Vagina (tissue), 2 donors: ENCODE results near the gene SERINC1.

Source experiments
- POLR2A ChIP-seq, 2 donors: fragments of 450-650 bp; IDR thresholded peaks; one replicate each; pipeline ENCODE4 v1.6.1; 2017; ENCODE audit warnings: antibody characterized with exemption in 2 of 2, mild to moderate bottlenecking in 2 of 2, moderate library complexity in 2 of 2
- POLR2AphosphoS5 ChIP-seq, 2 donors: sonication (generic); formaldehyde crosslinking; IDR thresholded peaks; one replicate each; pipeline ENCODE4 v1.9.0; 2017; ENCODE audit warnings: antibody characterized with exemption in 2 of 2, mild to moderate bottlenecking in 2 of 2, low read depth in 1 of 2; ENCODE audit not compliant: insufficient read depth in 1 of 2
- TF ChIP-seq, protein P1 (sequence below), 3 experiments: fragments of 450-650 bp in 2 of 3; fragments of 200-600 bp in 1 of 3; sonication (generic) in 1 of 3; IDR thresholded peaks; one replicate each; pipeline ENCODE4 v1.5.1; 2017 to 2019; ENCODE audit warnings: antibody characterized with exemption in 3 of 3, mild to moderate bottlenecking in 2 of 3, moderate library complexity in 2 of 3

DNA sequence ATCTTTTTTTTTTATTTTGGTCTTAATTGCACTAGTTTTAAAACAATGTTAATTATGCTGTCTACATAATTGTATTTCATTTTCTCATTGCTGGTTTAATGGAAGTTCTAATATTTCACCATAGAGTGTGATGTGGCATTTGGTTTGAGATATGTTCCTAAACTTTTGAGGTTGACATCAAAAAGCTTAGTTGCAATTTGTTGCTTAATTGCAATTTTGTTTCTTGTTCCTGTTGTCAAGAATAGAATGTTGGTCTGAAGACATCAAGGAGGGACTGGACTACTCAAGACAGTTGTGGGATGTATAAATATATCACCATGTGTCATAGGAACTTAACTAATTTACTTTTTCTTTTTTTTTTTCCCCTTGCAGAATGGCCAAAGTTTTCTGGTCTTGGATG is 59.6 kb downstream of the SERINC1 start:
- TF ChIP-seq, protein P1, sequence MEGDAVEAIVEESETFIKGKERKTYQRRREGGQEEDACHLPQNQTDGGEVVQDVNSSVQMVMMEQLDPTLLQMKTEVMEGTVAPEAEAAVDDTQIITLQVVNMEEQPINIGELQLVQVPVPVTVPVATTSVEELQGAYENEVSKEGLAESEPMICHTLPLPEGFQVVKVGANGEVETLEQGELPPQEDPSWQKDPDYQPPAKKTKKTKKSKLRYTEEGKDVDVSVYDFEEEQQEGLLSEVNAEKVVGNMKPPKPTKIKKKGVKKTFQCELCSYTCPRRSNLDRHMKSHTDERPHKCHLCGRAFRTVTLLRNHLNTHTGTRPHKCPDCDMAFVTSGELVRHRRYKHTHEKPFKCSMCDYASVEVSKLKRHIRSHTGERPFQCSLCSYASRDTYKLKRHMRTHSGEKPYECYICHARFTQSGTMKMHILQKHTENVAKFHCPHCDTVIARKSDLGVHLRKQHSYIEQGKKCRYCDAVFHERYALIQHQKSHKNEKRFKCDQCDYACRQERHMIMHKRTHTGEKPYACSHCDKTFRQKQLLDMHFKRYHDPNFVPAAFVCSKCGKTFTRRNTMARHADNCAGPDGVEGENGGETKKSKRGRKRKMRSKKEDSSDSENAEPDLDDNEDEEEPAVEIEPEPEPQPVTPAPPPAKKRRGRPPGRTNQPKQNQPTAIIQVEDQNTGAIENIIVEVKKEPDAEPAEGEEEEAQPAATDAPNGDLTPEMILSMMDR (IDR thresholded peaks at IDR 0.05): no peak
- TF ChIP-seq POLR2A (IDR thresholded peaks at IDR 0.05) (no peak), POLR2AphosphoS5 (IDR thresholded peaks at IDR 0.05; ENCODE audit: insufficient read depth in 1 of 2, low read depth in 1 of 2) (no peak)
